BJ (cell line): Measurements from ENCODE around the gene ZNF846. TPM values are rescaled to one million over a fixed set of nuclear protein-coding genes. Genes with fewer than 3 reads are reported as not detected.

Experiments
- CTCF ChIA-PET: fragments of 350-600 bp; formaldehyde crosslinking; extraction: SDS; loops from one replicate; lab custom pipeline; 2021; ENCODE audit warnings: antibody characterized with exemption, inconsistent platforms; lab: Yijun Ruan, JAX
- POLR2A ChIA-PET: fragments of 300-600 bp; sonication (Branson Sonifier 250); formaldehyde crosslinking; extraction: SDS; loops from one replicate; lab custom pipeline; 2021; ENCODE audit warnings: antibody characterized with exemption; lab: Charles Lee
- DNase-seq: peaks from one replicate; pipeline ENCODE4 v3.0.0-alpha.2; 2011; ENCODE audit warnings: low read depth
- H3K27me3 ChIP-seq: 2 replicates; pipeline ENCODE4 v1.6.0; 2011; ENCODE audit warnings: low read length; ENCODE audit not compliant: control insufficient read depth, insufficient read depth
- H3K36me3 ChIP-seq: 2 replicates; pipeline ENCODE4 v1.5.1; 2011; ENCODE audit warnings: low read length; ENCODE audit not compliant: control insufficient read depth, insufficient read depth
- H3K4me3 ChIP-seq: 2 replicates; pipeline ENCODE4 v1.5.1; 2011; ENCODE audit warnings: low read depth, mild to moderate bottlenecking, control low read depth, low read length
- polyA plus RNA-seq: library from polyadenylated mRNA; depleted of rRNA; stranded (reverse); fragments of >200 nt; gene quantifications from 2 replicates; pipeline ENCODE4 v1.2.3, GENCODE V29; 2011
- TF ChIP-seq, protein P1 (sequence below): IDR thresholded peaks from 2 replicates; pipeline ENCODE4 v1.5.1; 2011; ENCODE audit warnings: low read depth, mild to moderate bottlenecking, control low read depth, inconsistent platforms, low read length, moderate library complexity; ENCODE audit not compliant: insufficient read depth

The ZNF846 gene
- polyA plus RNA-seq, 1 experiment: 3.6 TPM

DNA sequence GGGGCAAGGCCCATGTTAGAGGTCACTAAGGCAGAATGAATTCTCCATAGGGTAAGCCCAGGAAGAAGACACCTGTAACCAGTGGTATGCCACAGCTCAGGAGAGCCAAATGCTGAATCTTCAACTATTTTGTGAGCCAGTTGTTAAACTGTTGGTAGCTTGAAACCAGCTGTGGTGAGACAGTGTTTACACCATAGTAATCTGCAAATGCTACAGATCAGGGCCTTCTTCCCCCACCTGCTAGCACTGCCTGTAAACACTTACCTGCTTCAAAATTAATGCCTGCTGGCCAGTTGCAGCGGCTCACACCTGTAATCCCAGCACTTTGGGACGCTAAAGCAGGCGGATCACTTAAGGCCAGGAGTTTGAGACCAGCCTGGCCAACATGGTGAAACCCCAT is 38.3 kb upstream of the ZNF846 start:
- no peaks in the 10 kb centered on the region for H3K27me3 ChIP-seq
- TF ChIP-seq, protein P1, sequence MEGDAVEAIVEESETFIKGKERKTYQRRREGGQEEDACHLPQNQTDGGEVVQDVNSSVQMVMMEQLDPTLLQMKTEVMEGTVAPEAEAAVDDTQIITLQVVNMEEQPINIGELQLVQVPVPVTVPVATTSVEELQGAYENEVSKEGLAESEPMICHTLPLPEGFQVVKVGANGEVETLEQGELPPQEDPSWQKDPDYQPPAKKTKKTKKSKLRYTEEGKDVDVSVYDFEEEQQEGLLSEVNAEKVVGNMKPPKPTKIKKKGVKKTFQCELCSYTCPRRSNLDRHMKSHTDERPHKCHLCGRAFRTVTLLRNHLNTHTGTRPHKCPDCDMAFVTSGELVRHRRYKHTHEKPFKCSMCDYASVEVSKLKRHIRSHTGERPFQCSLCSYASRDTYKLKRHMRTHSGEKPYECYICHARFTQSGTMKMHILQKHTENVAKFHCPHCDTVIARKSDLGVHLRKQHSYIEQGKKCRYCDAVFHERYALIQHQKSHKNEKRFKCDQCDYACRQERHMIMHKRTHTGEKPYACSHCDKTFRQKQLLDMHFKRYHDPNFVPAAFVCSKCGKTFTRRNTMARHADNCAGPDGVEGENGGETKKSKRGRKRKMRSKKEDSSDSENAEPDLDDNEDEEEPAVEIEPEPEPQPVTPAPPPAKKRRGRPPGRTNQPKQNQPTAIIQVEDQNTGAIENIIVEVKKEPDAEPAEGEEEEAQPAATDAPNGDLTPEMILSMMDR: no peak
- H3K36me3 ChIP-seq: peaks cover 26% of the 10 kb centered on the region
- DNase-seq: no peak
- ChIA-PET CTCF (interaction anchor here (2.4 kb wide), 1 partner anchor 9 kb away, joined by 11 read pairs; no protein-coding TSS in a partner anchor), POLR2A (no interaction called here)
- no peak overlapping the region for H3K4me3 ChIP-seq

DNA sequence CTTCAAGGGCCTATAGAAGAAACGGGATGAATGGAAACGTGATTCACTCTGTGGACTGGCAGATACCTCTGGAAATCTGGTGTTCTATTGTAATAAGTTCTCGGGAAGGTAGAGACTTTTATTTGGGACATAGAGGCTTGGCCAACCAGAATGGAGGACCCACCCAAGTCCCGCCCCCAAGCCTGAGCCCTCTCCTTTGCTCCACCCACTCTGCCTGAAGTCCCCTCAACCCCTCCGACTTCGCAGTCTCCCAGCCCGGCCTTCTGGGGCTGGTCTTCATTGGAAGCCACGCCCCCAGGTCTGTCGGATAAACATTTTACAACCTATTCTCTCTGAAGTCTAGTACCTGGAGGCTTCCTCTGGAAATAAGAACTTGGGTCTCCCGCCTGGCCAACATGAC is 33.4 kb upstream of the ZNF846 start:
- no peak for DNase-seq
- CTCF ChIA-PET: no interaction called here

DNA sequence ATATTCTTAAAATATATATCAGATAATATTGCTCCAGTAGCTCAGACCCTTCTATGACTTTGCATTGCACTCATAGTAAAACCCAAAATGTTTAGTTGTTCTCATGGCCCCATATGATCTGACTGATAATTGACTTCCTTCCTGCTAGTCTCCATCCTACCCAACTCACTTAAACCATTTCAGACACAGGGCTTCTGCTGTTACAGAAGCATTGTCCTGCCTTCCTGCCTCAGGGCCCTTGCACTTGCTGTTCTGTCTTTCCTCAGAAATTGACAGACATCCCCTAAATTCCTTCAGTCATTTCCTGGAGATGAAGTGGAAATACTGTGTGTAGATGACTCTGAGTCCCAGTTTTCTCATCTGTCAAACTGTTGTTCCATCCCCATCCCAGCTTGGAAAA is 30.6 kb upstream of the ZNF846 start:
- Histone ChIP-seq H3K36me3 (no peaks in the 10 kb centered on the region), H3K27me3 (no peaks in the 10 kb centered on the region), H3K4me3 (no peak overlapping the region)
- TF ChIP-seq, protein P1: no peak
- DNase-seq: no peak
- CTCF ChIA-PET: interaction anchor here (0.9 to 2.5 kb wide), 4 partner anchors 7 to 594 kb away, joined by 3 to 11 read pairs (median 5); no protein-coding TSS in a partner anchor
- POLR2A ChIA-PET: no interaction called here

More for the DNA sequence above, 33.4 kb upstream of the ZNF846 start:
- peaks cover 2% of the 10 kb centered on the region; the same call in 1 of the 2 replicates for H3K36me3 ChIP-seq
- H3K4me3 ChIP-seq: no peak overlapping the region
- POLR2A ChIA-PET: no interaction called here
- TF ChIP-seq, protein P1: no peak
- H3K27me3 ChIP-seq: no peaks in the 10 kb centered on the region

DNA sequence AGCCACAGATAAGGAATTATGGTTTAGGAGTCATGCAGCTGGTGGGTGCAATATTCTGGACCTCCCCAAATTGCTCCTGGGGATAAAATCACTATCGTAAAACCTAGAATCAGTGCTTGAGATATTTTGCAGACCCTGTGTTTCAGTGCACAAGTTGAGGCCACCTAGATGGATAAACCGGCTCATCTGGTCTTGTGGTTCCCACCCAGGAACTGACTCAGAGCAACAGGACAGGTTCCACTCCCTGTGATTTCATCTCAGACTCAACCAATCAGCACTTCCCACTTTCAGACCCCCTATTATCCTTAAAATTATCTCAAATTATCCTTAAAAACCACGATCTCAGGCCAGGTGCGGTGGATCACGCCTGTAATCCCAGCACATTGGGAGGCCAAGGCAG is 29.3 kb upstream of the ZNF846 start:
- no peaks in the 10 kb centered on the region for H3K36me3 ChIP-seq
- H3K4me3 ChIP-seq: no peak overlapping the region
- DNase-seq: no peak
- CTCF ChIA-PET: interaction anchor here (1.0 to 3.0 kb wide), 5 partner anchors 9 to 592 kb away, joined by 4 to 21 read pairs (median 11); partner anchors contain the start of gene FBXL12
- TF ChIP-seq, protein P1: no peak
- POLR2A ChIA-PET: no interaction called here
- H3K27me3 ChIP-seq: no peaks in the 10 kb centered on the region

DNA sequence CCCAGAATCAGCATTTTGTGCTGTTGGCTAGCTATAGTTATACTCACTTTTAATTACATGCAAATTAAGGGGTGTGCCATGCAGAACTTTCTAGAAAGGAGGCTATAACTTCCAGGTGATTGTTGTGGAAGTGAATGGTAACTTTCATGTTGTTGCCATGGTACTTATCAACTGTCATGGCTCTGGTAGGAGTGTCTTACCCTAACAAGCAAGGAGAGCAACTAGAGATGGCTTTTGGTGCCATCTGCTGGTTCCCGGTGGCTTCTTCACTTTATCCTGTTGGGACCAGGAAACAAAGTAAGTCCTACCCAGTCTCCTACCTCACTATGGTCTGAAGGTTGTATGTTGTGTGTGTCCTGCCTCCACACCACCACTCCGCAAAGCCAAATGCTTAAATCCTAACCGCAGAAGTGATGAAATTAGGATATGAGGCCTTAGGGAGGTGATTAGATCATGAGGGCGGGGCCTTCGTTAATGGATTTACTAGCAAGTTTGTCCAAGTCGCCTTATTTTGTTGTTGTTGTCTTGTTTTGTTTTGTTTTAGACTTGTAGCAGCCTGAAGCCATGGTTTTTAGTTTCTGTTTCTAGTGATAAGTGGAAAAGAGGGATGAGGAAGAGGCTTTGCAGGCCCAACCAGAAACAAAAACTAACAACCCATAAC is 27.7 kb upstream of the ZNF846 start:
- no peaks in the 10 kb centered on the region for H3K27me3 ChIP-seq
- ChIA-PET POLR2A (no interaction called here), CTCF (interaction anchor here (0.6 to 3.0 kb wide), 7 partner anchors 17 to 591 kb away, joined by 3 to 21 read pairs (median 5); partner anchors contain the start of gene FBXL12)
- H3K36me3 ChIP-seq: no peaks in the 10 kb centered on the region
- TF ChIP-seq, protein P1: peak; percentile 80
- DNase-seq: peak; percentile 69
- no peak overlapping the region for H3K4me3 ChIP-seq
